Central memory CD4-positive, alpha-beta T cell (primary cell): Measurements from ENCODE around the gene ITGB4.

ENCODE experiments used
- DNase-seq: peaks from one replicate; pipeline ENCODE4 v3.0.0; 2022
- total RNA-seq, 3 experiments: gene quantifications; one replicate each; lab custom pipeline; 2026; lab: John Stamatoyannopoulos, UW

The ITGB4 gene
- 0.21 to 0.58 (median 0.27) reads per million in 3 experiments for total RNA-seq

DNA sequence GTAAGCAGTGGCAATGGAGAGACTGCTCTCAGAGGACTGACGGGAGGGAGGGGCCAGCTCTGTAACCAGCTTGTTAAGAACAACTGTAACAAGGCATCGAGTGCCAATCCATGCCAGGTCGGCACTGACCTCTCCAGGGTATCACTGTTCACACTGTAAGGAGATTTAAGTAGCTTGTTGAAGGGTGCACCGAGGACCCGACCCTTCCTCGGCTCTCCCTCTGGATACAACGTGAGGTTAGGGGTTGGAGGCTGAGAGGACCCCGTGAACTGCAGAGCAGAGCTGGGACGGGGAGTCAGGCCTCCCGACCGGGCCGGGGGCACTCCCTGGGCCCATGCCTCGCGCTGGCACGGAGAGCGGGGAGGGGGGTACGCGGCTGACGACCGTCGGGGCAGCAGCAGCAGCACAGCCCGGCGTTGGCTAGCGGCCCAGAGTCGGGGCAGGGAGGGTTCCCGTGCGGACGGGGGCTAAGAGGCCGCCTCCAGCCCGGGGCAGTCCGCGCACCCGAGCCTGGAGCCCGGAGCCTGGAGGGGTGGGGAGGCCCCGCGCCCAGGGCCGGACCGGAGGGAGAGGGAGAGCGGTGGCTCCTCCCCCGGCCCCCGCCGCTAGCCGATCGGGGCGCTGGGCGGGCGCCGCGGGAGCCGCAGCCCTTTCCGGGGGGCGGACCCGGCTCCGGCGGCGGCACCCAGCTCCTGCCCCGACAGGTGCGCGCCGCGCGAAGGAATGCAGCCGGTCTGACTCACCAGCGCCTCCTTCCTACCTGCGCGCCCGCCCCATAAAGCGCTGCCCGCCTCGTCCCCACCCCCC lies at the start of gene ITGB4:
Gene ITGB4, plus strand, starts transcription at position 804 of the 807 bp plus-strand sequence. CDS start 3,245 bp downstream, outside the sequence.
- DNase-seq, result peak; percentile 64

DNA sequence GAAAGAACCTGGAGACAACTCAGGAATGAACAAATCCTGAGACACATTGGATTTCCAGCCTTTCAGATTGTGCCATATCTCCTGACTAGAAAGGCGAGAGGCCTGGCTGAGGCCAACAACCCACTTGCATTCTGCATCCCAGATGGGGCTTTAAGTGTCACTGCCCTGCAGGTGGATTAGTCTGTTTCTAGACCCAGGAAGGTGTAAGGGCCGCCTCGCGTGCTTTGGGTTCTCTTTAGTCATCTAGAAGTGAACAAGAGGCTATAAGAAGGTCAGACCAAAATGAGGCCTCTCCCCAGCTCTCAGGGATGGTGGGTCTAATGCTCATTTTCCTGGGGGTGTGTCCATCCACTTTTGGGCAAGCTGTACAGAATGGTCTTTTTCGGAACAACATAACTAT lies 49.2 kb upstream of the ITGB4 start:
- DNase-seq, result no peak

DNA sequence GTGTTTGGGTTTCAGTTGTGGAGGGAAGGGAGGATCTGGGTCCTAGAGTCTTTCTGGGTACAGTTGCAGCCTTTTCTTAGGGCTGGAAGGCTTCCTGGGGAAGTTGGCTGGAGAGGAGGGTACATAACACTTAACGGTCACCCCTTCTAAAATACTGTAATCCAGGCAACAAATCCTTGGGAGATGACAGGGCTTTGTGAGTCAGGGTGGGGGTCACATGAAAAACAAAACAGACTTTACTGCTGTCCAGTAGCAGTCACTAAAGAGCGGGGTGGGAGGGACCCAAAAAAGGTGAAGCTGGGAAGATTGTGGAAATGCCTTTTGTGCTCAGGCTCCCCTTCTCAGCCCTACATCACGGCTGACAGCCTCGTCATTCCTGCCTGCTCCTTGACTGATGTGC lies 47.8 kb upstream of the ITGB4 start:
- DNase-seq, result no peak

DNA sequence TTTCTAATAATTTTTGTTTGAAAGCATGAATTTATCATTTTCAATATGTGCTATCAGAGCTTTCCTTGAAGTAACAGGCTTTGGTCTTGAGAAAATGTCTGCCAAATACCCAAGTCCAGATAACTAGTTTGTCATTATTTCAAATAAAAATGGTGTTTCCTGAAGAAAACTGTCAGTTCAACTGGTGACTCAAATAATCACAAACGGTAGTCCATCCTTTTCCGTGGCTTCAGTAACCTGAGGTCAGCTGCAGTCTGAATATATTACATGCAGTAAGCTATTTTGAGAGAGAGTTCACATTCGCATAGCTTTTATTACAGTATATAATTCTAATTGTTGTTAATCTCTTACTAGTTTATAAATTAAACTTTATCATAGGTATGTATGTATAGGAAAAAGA lies 44.8 kb upstream of the ITGB4 start:
- no peak for DNase-seq

DNA sequence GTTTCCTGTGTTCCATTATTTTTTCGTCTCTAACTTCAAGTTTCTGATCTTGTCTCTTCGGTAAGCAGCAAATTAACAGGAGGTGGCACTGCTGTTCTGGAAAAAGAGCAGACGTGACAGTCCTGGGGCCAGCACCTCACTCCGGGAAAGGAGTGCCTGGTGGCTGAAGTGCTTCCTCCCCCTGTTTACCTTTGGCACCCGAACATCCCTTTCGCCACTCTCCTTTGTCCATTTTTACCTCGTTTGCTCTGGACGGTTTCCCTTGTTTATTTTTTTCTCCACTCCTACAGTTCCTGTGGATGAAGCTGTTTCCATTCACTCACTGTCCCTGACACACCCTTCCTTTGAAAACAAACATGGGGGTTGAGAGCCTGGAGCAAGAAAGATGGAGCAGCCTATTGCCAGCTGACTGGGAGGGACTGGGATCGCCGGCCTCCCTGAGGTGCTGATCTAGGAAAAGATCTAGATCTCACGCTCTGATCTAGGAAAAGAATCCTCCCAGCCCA lies 41.5 kb upstream of the ITGB4 start:
- no peak for DNase-seq

DNA sequence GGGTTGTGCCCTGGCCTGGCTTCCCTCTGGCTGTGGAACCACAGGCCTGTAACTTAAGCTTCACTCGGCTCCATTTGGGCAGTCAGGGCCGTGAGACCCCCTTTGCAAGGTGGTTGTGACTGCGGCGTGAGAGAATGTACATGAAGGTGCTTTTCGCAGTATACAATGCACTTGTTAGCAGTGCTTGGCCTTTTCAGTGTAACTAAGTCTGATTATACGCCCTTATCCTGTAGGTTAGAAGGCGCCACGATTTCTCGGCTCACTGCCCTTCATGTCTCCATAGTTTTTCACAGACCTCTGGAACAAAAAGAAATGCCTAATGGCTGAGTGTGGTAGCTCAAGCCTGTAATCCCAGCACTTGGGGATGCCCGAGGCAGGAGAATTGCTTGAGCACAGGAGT lies 40.8 kb upstream of the ITGB4 start:
- DNase-seq, result no peak

DNA sequence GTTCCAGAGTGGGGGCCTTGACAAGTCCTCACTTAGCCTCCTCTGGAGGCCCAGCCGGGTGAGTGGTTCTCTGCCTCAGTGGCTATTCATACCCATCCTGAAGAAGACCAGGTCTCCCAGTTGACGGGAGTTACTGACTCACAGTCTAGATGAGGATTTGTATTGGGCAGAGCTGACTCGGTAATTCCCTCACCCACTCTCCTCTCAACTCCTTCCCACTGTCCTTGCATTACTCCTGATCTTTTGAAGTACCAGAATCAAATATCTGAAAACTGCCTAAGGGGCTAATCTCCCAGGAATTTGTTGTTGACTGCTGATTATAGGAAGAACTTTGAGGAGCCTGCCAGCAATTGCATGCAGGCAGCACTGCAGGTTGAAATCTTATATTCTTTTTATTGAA lies 40.0 kb upstream of the ITGB4 start:
- DNase-seq, result no peak

DNA sequence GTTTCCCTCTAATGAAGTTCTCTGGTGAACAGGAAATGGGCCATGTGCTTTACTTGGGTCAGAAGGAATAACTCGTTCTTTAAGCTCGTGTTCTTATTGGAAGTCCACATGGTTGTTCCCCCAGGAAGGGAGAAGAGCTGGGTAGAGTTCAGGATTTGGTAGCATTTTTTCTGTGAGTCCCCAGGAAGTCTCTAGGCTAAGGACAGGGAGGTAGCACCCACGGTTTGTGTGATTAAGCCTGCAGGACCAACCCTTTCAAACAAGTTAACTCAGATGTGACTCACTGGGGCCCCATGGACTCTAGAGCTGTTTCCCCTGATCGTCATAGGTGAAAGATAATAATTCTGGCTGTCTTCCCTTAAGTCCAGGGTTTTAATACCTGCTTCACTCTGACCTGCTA lies 37.7 kb upstream of the ITGB4 start:
- DNase-seq, result no peak

DNA sequence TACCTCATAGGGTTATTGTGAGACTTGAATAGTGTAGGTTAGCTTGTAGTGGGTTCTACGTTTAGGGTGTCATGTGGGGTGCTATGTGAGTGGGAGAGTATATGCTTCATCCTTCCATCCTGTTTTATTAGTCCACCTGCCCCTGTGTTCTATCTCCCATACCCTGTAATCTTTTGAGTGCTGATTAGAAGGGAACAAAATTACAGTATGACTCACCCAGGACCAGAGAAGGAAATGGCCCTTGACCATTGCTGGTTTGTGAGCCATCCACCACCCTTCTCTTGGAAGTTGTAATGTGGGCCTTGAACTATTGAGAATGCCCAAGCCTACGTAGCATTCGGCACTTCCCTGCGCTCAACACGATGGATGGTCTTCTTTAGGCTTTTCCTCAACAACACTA lies 37.0 kb upstream of the ITGB4 start:
- DNase-seq, result no peak

DNA sequence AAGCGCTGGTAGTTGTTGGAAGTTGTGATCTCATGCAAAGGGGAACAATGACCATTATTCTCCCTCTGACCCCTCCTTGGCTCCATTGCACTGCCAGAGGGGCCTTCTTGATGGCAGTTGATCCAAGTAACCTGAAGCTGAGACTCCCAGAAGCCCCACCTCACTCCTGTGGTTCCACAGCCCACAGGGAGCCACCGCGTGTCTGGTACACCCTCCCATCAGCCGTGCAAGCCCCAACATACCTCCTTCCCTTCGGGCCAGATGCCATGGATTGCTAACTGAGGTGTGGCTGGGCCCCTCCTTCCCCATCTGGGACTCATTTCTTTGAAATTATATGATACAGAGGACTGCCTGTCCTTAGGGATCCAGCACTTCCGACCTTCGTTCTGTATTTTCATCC lies 36.3 kb upstream of the ITGB4 start:
- DNase-seq, result no peak

DNA sequence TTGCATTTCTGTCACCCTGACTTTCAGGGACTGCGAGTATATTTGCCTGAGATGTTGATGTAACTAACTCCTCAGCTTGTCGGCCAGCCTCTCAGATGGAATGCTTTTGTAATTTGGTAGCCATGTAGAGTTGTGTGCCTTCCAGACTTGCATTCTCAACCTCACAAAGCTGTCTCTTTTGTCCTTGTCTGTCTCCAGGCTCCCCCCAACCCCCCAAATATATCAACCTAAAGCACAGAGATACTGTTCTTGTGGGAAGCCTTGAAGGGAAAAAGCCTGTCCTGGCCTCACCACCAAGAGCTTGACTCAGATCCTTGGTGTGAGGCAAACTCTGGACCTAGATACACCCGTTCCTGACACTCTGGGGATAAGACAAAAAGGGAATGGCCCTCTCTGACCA lies 35.8 kb upstream of the ITGB4 start:
- no peak for DNase-seq

DNA sequence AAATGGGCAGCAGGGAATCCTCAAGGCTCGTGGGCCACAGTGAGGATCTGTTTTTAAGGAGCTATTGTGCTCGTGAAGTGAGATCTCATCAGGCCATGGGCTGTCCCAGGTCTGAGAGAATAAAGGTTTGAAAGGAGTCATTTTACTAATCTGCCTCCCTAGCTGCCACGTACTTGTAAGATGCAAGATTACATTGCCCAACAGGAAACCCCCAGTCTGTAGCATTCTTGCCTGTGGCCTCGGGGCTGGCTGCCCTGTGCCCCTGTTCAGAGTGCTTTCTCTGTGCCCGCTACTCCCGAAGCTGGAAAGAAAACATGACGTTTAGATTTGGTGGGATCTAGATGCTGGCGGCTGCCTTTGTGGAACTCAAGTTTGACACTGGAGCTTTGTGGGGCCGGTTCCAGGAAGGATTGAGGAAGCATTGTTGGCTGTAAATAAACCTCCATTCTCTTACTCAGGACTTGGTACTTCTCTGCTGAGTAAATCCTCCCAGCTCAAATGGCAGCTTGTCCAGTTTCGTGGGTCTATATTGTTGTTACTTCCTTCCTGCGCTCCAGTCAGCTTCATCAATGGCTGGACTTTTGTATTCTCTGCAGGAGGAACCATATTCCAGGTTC lies 32.9 kb upstream of the ITGB4 start:
- DNase-seq, result no peak

DNA sequence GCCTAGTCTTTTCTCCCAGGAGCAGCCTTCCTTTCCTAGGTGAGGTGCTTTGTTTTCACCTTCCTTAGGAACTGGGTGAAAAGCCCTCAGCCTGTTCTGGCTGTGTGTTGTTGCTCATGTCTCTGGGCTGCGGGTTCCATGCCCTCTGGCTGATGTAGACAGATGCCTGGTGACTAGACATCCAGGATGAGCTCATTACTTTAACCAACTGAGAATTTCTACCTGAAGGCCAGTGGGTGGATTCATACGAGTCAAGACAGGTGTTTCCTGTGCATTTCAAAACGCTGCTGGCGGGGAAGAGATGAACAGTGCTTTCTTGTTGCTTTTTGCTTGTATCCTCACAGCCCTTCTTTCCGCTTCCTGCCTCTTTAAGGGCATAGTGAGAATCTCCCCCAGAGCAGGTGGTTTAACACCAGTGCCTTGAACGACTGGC lies 31.8 kb upstream of the ITGB4 start:
- DNase-seq, result peak; percentile 58

DNA sequence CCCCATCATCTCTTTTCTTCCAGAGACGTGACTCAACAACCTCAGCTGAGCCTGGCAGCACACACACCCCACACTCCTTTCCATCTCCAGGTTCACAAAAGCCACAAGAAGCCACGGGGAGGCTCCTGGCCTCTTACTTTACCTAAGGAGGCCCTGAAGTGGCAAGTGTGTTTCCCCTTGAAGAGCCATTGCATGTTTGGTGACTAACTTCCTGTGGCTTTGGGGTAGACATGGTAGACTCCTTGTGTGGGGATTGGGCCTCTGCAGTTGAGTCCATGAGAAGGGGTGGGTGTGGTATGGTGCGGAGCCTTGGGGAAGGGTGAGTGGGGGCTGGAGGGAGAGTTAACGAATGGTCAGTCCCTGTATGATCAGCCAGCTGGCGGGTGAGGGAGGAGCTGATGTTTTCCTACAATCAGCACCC lies 29.9 kb upstream of the ITGB4 start:
- no peak for DNase-seq

DNA sequence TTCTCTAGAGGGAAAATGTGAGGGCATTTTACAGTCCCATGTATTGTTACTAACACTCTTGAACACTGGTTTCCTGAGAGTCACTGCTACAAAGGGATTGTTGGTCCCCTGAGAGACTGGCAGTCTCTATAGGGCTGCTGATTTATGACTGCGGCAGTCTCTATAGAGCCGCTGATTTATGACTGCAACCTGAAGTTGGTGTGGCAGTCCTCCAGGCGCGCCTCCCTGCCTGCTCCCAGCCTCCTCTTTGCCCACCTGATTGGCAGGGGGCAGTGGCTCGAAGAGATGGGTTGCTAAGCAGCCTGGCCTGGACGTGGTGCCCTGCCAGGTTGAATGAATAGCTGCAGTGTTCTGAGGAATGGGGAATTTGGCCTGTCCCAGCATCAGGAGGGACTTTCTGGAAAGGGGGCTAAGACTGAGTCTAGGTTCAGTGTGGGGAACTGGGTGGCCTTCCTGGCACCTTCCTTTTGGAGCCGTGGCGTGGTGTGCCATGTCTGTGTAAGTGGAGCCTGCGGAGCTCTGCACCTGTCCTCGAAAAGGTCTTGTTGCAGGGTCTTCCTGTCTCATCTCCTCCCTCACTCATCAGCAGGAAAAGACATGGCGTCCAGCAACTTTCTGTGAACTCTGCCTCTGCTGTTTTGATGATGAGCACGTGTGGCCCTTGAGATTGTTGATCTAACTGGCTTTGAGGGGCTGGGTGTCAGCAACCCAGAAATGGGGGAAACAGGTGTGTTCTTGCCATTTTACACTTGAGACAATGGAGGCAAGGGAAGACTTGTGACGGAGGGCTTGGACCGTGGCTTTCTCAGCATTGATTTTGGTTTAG lies 29.2 kb upstream of the ITGB4 start:
- no peak for DNase-seq

DNA sequence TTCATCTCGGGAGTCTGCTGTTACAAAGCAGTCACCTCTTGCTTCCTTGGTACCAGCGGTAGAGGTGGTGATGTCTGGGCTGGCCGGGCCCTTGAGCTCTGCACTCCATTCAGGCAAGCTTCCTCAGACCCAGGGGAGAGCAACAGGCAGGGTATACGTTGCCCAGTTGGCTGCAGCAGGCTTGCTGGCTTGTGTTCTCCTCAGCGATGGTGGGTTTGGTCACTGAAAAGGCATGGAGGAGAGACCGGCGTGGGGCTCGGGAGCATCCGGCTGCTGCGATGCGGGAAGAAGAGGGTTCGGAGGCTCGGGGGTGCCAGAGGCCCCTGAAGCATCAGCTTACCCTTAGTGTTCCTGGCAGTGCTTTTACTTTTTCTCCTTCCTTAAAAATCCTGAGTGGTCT lies 28.3 kb upstream of the ITGB4 start:
- DNase-seq, result no peak

DNA sequence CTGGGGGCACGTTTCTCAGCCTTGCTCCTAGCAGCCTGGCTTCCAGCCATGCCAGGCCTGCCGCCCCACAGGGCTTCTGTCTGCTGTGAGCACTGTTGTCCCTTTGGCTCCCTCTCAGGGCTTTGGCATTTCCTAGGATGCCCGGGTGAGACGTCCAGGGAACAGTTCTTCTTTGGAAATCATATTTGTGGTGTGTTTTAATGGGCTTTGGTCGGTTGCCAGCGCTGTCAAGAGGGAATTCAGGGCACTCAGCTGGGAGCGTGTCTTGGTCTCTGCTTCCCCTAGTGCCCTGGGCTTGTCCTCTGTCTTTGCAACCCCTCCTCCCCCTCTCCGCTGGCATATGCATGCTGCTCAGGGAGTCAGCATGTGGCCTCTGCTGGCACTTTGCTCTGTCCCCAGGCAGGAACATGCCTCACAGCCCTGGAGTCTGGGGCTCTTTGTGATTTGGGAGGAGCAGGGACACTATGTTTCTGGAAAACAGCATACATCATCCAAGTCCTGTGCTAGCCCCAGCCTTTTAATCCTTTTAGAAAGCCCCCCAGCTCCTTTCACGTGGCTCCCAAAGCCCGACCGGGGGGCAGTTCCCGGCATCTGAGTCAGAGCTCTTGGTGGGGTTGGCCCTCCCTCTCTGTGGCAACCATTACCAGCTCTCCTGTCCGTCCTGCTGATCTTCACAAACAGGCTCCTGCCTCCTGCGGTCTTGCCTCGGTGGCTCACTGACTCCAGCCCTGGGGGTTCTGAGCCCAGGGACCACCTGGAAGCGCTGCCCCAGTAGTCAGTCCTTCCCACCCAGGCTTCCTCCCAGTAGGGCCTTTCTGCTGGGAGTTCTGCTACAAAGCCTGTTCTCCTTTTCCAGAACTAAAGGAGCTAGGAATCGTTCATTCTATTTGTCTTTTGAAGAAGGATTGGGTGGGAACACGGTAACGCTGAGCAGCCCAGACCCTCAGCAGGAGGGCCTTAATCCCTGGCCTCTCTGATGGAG lies 27.5 kb upstream of the ITGB4 start:
- no peak for DNase-seq

DNA sequence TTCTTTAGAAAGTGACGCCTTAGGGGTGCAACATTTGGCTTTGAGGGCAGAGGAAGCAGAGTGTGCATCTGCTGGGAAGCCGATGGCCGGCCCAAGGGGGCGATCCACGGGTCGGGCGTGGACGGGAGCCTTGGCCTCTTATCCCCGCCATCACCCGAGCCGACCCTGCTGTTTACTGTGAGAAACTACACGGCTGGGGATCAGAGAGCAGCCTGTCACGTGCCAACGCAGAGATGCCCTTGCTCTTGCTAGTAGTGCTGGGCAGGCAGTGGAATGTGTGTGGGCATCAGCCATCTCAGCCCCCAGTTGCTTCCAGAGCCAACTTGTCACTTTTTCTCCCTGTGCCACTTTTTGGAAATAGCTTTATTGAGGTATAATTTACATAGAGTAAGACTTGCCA lies 26.7 kb upstream of the ITGB4 start:
- DNase-seq, result no peak

DNA sequence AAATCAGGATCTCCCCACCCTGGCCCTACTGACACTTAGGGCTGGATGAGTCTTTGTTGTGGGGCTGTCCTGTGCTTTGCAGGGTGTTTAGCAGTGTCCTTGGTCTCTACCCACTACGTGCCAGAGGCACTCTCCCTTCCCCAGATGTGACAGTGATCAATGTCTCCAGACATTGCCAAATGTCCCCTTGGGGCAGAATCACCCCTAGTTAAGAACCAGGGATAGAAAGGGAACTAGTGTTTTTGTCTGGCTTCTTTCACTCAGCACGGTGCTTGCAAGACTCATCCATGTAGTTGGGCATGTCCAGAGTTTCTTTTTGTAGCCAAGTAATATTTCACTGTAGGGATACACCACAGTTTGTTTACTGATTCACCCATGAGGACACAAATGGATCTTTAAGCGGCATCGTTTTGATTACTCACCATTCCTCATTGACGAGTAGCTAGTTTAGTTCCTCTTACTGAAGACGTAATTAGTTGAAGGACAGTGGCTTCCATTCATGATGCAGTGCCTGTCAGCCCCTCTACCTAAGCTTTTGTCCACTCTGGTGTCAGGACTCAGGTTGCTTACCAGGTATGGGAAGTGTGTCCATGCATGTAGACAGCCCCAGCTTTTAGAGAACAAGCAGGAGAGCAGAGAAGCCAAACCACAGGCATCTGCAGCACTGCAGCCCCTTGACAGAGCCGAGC lies 26.0 kb upstream of the ITGB4 start:
- DNase-seq, result no peak

DNA sequence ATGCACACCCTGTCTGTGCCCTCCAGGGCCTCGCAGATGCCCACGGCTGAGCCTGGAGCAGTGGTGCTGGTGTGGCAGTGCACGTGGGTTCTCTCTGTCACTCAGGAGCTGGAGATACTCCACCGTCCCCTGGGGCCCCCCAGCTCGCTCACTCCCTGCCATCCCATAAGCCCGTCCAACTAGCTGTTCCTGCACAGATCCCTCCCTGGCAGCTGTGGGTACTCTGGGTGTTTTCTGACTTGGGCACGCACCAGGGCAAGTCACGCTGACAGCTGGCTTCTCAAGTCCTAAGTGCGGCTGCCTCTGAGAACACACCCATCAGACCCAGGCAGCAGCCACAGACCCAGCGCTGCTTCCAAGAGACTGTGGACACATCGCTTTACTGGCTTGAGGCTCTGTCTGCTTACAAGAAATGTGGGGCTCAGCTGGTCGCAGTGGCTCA lies 25.4 kb upstream of the ITGB4 start:
- no peak for DNase-seq

DNA sequence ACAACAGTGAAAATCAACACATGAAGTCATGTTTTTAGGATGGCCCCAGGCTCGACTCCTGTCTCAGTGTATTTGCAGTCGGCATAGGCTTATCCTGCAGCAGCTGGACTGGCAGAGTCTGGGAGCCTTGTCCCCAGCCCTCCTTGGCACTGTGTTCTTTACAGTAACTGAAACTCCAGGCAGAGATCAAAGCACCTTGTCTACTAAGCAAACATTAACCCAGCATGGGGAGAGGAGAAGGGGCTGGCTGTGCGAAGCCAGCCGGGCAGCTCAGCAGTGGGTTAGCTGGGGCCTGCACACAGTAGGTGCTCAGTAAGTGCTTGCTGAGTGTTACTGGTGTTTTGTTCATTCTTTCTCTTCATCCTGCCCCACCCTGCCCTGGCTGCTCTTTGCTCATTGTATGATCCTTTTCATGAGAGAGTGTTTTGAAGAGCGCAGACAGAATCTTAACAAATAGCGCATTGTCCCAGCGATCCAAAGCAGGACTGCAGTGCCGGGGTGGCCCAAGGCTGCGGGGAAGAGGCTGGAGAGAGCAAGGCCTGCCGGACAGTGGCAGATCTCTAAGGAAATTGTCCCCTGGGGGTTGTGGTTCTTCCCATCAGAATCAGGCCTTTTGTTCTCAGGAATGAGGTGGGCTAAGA lies 23.5 kb upstream of the ITGB4 start:
- DNase-seq, result no peak
